H1 (cell line): ENCODE measurements around the gene ADCY3. TPM values are rescaled to one million over a fixed set of nuclear protein-coding genes. Genes with fewer than 3 reads are reported as not detected.
A peak's percentile ranks its signal among the peaks of the same experiment; 100 is the strongest.

ENCODE experiments used
- ASH2L ChIP-seq: fragments of 200-600, 300-600 bp; sonication (generic); IDR thresholded peaks from one replicate; pipeline ENCODE4 v1.7.1; 2017; ENCODE audit warnings: low read length
- BACH1 ChIP-seq: IDR thresholded peaks from 2 replicates; pipeline ENCODE4 v1.6.1; 2012; ENCODE audit warnings: low read length, improper control_type of control experiment
- BCL11A ChIP-seq, 2 experiments: IDR thresholded peaks; one replicate each; pipeline ENCODE4 v1.6.1; 2011; ENCODE audit warnings: low read depth in 2 of 2, low read length in 2 of 2, mild to moderate bottlenecking in 2 of 2
- CBX8 ChIP-seq: fragments of 300-800, 300-1000 bp; sonication (generic); IDR thresholded peaks from 2 replicates; pipeline ENCODE4 v1.7.1; 2016; ENCODE audit warnings: low read depth, low read length, borderline replicate concordance
- CREB1 ChIP-seq: IDR thresholded peaks from 2 replicates; pipeline ENCODE4 v1.6.1; 2012; ENCODE audit warnings: inconsistent platforms
- FOSL1 ChIP-seq: IDR thresholded peaks from 2 replicates; pipeline ENCODE4 v1.6.1; 2011; ENCODE audit warnings: mild to moderate bottlenecking, low read depth, low read length, moderate library complexity; ENCODE audit not compliant: insufficient read depth
- JUND ChIP-seq: IDR thresholded peaks from 2 replicates; pipeline ENCODE4 v1.6.1; 2011; ENCODE audit warnings: mild to moderate bottlenecking, improper control_type of control experiment, low read length
- KDM1A ChIP-seq: fragments of 200-600, 300-600 bp; sonication (generic); IDR thresholded peaks from 2 replicates; pipeline ENCODE4 v1.7.1; 2016; ENCODE audit warnings: mild to moderate bottlenecking, low read length, borderline replicate concordance
- PHF8 ChIP-seq: fragments of 200-600 bp; sonication (generic); conservative IDR thresholded peaks from 2 replicates; pipeline ENCODE4 v1.7.1; 2012; ENCODE audit warnings: low read depth, mild to moderate bottlenecking, inconsistent platforms, low read length, moderate library complexity
- POLR2AphosphoS5 ChIP-seq: IDR thresholded peaks from 2 replicates; pipeline ENCODE4 v1.6.1; 2011; ENCODE audit warnings: low read depth, low read length
- POU5F1 ChIP-seq: IDR thresholded peaks from 2 replicates; pipeline ENCODE4 v1.6.1; 2011; ENCODE audit warnings: low read depth, mild to moderate bottlenecking, low read length, moderate library complexity
- RNF2 ChIP-seq: fragments of 200-900, 300-1000 bp; sonication (generic); IDR thresholded peaks from 2 replicates; pipeline ENCODE4 v1.7.1; 2016; ENCODE audit warnings: borderline replicate concordance, low read depth, mild to moderate bottlenecking, antibody characterized with exemption, low read length; ENCODE audit not compliant: poor library complexity, severe bottlenecking; ENCODE audit errors: missing control alignments
- SIX5 ChIP-seq: IDR thresholded peaks from 2 replicates; pipeline ENCODE4 v1.6.1; 2011; ENCODE audit warnings: mild to moderate bottlenecking, low read depth, low read length
- SP2 ChIP-seq: IDR thresholded peaks from 2 replicates; pipeline ENCODE4 v1.6.1; 2012; ENCODE audit warnings: mild to moderate bottlenecking, low read length, inconsistent platforms
- SUZ12 ChIP-seq: fragments of 200-600 bp; sonication (generic); IDR thresholded peaks from 2 replicates; pipeline ENCODE4 v1.6.1; 2012; ENCODE audit warnings: mild to moderate bottlenecking, inconsistent platforms, low read length, moderate library complexity, mixed read lengths
- TAF7 ChIP-seq: optimal IDR thresholded peaks from 2 replicates; pipeline ENCODE3; 2011; ENCODE audit warnings: low read depth, mild to moderate bottlenecking, inconsistent platforms, low read length, moderate library complexity, borderline replicate concordance
- polyA plus RNA-seq, 7 experiments: library from polyadenylated mRNA; depleted of rRNA in 3 of 7; stranded (reverse) in 5 of 7; unstranded in 2 of 7; fragments of >200 nt in 5 of 7; fragments of 200-250 nt in 2 of 7; gene quantifications; 1 replicate in 5 of 7; 2 replicates in 1 of 7; 4 replicates in 1 of 7; pipeline versions ENCODE4 v1.2.1 to v1.2.3, GENCODE V29; 2011 to 2013; ENCODE audit warnings: missing spikeins in 2 of 7, mixed read lengths in 2 of 7
- total RNA-seq: library from RNA; stranded (reverse); fragmentation: NEBNext Ultra II Directional; extraction: Animal tissue kit (Norgen Biotek cat#: 25700); gene quantifications from 2 replicates; pipeline ENCODE4 v1.2.1, GENCODE V29; 2021
- TF ChIP-seq, protein P1 (sequence below): IDR thresholded peaks from 2 replicates; pipeline ENCODE4 v1.6.1; 2012; ENCODE audit warnings: low read length, inconsistent platforms
- TF ChIP-seq, protein P2 (sequence below): IDR thresholded peaks from 2 replicates; pipeline ENCODE4 v1.6.1; 2011; ENCODE audit warnings: low read depth, mild to moderate bottlenecking, low read length; ENCODE audit not compliant: insufficient read depth

Gene ADCY3
- total and polyA plus RNA-seq, 2 of the 8 experiments (the other 6 are each of a cell fraction or from before 2014, with no cell fraction given), result 45.1 to 52.9 TPM

GRCh38 chr2:24827321-24828237, 92.5 kb downstream of the ADCY3 start (continued):
- peak; percentile 32 for TF ChIP-seq TAF7
- no peak for TF ChIP-seq SUZ12
- TF ChIP-seq POU5F1, result no peak
- TF ChIP-seq PHF8, result no peak
- no peak for TF ChIP-seq BCL11A (IDR thresholded peaks at IDR 0.05; ENCODE audit: low read depth in 2 of 2, low read length in 2 of 2)
- no peak for TF ChIP-seq FOSL1
- no peak for TF ChIP-seq KDM1A
- no peak for TF ChIP-seq SP2
- TF ChIP-seq JUND, result 0 out of 2 replicates have a peak, but pooled peaks have one; percentile 10
- 0 out of 2 replicates have a peak, but pooled peaks have one; percentile 45 for TF ChIP-seq CREB1
- TF ChIP-seq POLR2AphosphoS5, result peak; percentile 45
- TF ChIP-seq BACH1, result no peak
- TF ChIP-seq SIX5, result no peak
- TF ChIP-seq, protein P1, sequence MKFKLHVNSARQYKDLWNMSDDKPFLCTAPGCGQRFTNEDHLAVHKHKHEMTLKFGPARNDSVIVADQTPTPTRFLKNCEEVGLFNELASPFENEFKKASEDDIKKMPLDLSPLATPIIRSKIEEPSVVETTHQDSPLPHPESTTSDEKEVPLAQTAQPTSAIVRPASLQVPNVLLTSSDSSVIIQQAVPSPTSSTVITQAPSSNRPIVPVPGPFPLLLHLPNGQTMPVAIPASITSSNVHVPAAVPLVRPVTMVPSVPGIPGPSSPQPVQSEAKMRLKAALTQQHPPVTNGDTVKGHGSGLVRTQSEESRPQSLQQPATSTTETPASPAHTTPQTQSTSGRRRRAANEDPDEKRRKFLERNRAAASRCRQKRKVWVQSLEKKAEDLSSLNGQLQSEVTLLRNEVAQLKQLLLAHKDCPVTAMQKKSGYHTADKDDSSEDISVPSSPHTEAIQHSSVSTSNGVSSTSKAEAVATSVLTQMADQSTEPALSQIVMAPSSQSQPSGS, result no peak
- no peak for TF ChIP-seq RNF2
- TF ChIP-seq CBX8, result no peak
- no peak for TF ChIP-seq ASH2L
- TF ChIP-seq, protein P2, sequence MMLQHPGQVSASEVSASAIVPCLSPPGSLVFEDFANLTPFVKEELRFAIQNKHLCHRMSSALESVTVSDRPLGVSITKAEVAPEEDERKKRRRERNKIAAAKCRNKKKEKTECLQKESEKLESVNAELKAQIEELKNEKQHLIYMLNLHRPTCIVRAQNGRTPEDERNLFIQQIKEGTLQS, result no peak
